Retinal pigment epithelial cell (primary cell): Measurements from ENCODE around the gene L3MBTL4.
"Not testable (repeated sequence)": the region's sequence is repeated elsewhere in the genome, so short reads cannot be mapped to it uniquely, and the experiment has no call there.

ENCODE experiments used
- DNase-seq: peaks from one replicate; pipeline ENCODE4 v3.0.0-alpha.2; 2010; ENCODE audit warnings: low read depth
- H3K4me3 ChIP-seq: 2 replicates; pipeline ENCODE4 v1.5.1; 2011; ENCODE audit warnings: mild to moderate bottlenecking, low read length, control low read depth, moderate library complexity
- TF ChIP-seq, protein P1 (sequence below): conservative IDR thresholded peaks from 2 replicates; pipeline ENCODE4 v1.5.1; 2011; ENCODE audit warnings: low read depth, low read length, control low read depth, inconsistent platforms

Gene L3MBTL4

DNA sequence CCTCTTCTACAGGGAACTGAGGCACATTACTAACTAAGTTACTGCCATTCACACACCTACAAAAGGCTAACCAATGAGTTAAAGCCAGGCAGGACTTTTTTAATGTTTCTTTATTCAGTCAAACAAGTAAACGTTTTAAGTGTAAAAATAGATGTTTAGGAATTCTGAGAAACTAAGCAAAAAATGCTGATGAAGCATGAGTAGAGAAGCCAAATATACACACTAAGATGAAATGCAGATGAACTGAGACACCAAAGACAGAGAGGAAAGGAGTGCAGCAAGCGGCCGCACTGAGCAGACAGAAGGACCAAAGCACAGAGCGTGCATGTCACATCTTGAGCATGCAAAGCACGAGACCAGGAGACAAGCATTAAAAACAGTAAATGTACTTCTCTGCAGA is 17.9 kb downstream of the L3MBTL4 start:
- H3K4me3 ChIP-seq: no peak overlapping the region
- TF ChIP-seq, protein P1, sequence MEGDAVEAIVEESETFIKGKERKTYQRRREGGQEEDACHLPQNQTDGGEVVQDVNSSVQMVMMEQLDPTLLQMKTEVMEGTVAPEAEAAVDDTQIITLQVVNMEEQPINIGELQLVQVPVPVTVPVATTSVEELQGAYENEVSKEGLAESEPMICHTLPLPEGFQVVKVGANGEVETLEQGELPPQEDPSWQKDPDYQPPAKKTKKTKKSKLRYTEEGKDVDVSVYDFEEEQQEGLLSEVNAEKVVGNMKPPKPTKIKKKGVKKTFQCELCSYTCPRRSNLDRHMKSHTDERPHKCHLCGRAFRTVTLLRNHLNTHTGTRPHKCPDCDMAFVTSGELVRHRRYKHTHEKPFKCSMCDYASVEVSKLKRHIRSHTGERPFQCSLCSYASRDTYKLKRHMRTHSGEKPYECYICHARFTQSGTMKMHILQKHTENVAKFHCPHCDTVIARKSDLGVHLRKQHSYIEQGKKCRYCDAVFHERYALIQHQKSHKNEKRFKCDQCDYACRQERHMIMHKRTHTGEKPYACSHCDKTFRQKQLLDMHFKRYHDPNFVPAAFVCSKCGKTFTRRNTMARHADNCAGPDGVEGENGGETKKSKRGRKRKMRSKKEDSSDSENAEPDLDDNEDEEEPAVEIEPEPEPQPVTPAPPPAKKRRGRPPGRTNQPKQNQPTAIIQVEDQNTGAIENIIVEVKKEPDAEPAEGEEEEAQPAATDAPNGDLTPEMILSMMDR: no peak
- no peak for DNase-seq

DNA sequence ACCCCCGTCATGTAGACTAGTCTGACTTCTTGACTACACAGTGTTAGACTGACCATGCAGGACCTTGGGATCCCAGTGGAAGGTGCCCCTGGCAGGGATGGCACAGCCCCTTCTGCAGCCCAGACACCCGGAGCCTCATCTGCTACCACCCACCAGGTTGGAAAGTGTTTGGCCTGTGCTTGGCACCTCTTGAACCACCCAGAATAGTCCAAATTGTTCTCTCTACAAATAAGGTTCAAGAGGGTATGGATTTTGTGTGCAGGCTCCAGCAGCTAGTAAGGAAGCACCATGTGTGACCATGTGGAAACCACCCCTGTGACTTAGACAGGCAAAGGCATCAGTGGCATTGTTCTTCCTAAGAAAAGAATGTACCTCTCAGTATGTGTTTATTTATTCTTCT is 18.4 kb downstream of the L3MBTL4 start:
- H3K4me3 ChIP-seq: no peak overlapping the region
- TF ChIP-seq, protein P1: no peak
- no peak for DNase-seq

DNA sequence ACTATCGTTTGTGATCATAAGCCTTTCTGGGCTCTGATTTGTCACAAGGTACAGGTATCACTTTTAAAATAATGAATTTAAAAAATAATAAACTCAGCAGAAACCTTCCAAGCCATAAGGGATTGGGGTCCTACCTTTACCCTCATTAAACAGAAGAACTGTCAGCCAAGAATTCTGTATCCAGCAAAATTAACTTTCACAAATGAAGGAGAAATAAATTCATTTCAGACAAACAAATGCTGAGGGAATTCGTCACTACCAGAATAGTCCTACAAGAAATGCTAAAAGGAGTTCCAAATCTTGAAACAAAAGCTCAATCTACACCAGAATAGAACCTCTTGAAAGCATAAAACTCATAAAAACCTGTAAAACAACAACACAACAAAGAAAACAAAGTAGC is 25.7 kb downstream of the L3MBTL4 start:
- TF ChIP-seq, protein P1: no peak
- DNase-seq: no peak
- H3K4me3 ChIP-seq: no peak overlapping the region

DNA sequence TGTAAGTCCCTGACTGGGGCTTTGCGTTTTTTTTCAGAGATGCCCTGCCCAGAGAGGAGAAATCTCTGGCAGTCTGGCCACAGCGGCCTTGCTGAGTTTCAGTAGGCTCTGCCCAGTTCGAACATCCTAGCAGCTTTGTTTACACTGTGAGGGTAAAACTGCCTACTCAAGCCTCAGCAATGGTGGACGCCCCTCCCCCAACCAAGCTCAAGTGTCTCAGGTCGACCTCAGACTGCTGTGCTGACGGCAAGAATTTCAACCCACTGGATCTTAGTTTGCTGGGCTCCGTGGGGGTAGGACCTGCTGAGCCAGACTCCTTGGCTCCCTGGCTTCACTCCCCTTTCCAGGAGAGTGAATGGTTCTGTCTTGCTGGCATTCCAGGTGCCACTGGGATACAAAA is 31.7 kb downstream of the L3MBTL4 start:
- H3K4me3 ChIP-seq: no peak overlapping the region
- DNase-seq: no peak
- TF ChIP-seq, protein P1: no peak

DNA sequence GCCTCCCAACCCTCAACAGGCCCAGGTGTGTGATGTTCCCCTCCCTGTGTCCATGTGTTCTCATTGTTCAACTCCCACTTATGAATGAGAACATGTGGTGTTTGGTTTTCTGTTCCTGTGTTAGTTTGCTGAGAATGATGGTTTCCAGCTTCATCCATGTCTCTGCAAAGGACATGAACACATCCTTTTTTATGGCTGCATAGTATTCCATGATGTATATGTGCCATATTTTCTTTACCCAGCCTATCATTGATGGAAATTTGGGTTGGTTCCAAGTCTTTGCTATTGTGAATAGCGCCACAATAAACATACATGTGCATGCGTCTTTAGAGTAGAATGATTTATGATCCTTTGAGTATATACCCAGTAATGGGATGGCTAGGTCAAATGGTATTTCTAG is 37.2 kb downstream of the L3MBTL4 start:
- not testable (repeated sequence) for DNase-seq, H3K4me3 ChIP-seq

DNA sequence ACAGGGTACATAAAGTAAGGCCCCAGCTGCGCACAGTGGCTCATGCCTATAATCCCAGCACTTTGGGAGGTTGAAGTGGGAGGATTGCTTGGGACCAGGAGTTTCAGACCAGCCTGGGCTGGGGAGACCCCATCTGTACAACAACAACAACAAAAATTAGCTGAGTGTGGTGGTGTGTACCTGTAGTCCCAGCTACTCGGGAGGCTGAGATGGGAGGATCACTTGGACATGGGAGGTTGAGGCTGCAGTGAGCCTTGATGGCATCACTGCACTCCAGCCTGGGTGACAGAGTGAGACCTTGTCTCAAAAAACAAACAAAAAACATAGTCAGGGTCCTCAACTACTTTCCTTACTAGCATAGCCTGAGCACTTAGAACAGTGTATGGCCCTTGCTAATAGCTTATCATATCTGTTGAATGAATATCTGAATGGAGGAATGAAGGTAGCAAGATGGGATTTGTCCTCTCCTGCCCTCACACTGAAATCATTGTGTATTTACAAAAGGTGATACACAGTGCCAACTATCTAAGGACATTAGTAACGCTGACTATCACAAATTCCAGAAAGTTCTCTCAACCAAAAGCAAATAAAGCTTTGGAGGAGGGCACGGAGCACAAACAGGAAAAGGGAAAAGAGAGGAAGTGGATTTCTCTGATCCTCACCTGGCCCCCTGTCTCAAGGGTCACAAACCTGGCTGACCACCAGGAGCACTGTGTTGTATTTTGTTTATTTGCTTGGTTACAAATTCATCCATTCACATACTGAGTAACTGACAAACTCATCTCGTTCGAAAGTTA is 38.1 kb downstream of the L3MBTL4 start:
- DNase-seq: no peak
- TF ChIP-seq, protein P1: no peak
- H3K4me3 ChIP-seq: no peak overlapping the region

DNA sequence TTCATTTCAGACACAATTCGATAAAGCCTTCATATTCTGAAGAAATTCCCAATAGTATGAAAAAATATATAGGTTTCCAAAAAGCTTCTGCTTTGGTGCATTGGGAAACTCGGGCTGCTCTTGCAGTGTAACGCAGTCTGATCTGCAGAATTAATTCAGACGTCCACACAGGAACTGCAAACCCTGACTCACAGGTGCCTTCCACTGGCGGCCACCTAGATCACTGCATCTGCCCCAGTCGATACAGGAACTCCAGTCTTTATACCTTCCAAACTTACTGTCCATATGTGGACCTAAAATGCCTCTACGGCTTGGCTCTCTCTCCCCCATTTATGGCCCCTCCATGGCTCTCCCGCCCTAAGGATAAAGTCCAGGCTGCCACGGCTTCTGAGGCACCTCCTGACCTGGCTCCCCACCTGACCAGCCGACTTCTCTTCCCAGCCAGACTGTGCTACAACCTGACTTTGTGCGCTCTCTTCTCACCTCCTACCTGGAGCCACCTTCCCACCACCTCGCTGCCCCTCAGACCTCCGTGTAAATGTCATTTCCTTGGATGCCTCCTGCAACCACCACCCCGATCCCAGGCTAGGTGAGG is 39.7 kb downstream of the L3MBTL4 start:
- no peak for DNase-seq
- TF ChIP-seq, protein P1: no peak
- H3K4me3 ChIP-seq: no peak overlapping the region
